ENCODE results near the gene ASCL2.

DNA sequence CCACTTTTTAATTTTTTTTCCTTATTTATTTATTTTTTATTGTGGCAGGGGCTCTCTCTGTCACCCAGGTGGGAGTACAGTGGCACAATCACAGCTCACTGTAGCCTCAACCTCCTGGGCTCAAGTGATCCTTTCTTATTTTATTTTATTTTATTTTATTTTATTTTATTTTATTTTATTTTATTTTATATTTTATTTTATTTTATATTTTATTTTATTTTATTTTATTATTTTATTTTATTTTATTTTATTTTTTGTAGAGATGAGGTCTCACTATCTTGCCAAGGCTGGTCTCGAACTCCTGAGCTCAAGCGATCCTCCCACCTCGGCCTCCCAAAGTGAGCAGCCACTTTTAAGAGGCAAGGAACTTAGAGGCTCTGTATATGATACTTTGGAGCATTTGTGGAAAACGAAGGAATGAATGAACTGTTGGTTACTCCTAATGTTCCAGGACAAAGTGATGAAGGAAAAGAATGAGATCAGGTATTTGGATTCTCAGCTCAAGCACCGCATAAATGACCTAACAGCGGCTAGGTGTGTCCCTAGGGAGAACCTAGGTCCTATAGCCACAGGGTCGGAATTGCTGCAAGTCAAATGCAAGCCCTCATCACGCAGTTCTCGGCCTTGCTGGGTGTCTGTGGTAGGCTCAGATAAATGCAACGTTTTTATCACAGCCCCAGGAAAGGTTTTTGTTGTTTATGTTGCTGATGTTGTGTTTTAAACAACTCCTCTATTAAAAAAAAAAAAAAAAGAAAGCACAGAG lies 36.5 kb downstream of the ASCL2 start:
- TF ChIP-seq, protein P1, sequence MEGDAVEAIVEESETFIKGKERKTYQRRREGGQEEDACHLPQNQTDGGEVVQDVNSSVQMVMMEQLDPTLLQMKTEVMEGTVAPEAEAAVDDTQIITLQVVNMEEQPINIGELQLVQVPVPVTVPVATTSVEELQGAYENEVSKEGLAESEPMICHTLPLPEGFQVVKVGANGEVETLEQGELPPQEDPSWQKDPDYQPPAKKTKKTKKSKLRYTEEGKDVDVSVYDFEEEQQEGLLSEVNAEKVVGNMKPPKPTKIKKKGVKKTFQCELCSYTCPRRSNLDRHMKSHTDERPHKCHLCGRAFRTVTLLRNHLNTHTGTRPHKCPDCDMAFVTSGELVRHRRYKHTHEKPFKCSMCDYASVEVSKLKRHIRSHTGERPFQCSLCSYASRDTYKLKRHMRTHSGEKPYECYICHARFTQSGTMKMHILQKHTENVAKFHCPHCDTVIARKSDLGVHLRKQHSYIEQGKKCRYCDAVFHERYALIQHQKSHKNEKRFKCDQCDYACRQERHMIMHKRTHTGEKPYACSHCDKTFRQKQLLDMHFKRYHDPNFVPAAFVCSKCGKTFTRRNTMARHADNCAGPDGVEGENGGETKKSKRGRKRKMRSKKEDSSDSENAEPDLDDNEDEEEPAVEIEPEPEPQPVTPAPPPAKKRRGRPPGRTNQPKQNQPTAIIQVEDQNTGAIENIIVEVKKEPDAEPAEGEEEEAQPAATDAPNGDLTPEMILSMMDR (IDR thresholded peaks at IDR 0.05 in 2 of 3, conservative IDR thresholded peaks at IDR 0.05 in 1 of 3; ENCODE audit: control insufficient read depth in 2 of 3, extremely low read depth in 1 of 3, insufficient read depth in 1 of 3, low read depth in 3 of 3, low read length in 3 of 3): no peak
- TF ChIP-seq EZH2 (IDR thresholded peaks at IDR 0.05; ENCODE audit: borderline replicate concordance, control insufficient read depth, low read depth, low read length): no peak
- TF ChIP-seq POLR2AphosphoS2 (IDR thresholded peaks at IDR 0.05; ENCODE audit: low read depth, low read length): no peak
- no peak for TF ChIP-seq HDAC2 (IDR thresholded peaks at IDR 0.05)
- TF ChIP-seq SREBF1 (IDR thresholded peaks at IDR 0.05; ENCODE audit: low read length): no peak
- TF ChIP-seq, protein P2, sequence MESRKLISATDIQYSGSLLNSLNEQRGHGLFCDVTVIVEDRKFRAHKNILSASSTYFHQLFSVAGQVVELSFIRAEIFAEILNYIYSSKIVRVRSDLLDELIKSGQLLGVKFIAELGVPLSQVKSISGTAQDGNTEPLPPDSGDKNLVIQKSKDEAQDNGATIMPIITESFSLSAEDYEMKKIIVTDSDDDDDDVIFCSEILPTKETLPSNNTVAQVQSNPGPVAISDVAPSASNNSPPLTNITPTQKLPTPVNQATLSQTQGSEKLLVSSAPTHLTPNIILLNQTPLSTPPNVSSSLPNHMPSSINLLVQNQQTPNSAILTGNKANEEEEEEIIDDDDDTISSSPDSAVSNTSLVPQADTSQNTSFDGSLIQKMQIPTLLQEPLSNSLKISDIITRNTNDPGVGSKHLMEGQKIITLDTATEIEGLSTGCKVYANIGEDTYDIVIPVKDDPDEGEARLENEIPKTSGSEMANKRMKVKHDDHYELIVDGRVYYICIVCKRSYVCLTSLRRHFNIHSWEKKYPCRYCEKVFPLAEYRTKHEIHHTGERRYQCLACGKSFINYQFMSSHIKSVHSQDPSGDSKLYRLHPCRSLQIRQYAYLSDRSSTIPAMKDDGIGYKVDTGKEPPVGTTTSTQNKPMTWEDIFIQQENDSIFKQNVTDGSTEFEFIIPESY (IDR thresholded peaks at IDR 0.05): no peak
